ENCODE measurements around the gene RIC1.
"Not testable (repeated sequence)": the region's sequence is repeated elsewhere in the genome, so short reads cannot be mapped to it uniquely, and the experiment has no call there.

DNA sequence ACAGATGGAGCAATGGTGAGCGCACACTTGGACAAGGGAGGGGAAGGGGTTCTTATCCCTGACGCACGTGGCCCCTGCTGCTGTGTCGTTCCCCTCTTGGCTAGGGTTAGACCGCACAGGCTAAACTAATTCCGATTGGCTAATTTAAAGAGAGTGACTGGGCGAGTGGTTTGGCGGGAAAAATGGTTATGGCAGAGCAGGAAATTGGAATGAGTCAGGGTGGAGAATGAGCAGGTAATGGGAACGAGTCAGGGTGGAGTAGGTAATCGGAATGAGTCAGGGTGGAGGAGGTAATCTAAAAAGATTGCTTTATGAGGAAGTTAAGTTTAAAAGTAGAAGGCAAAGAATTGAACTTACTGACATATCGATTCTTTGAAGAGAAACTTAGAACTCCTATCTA lies 46.1 kb downstream of the RIC1 start:
- TF ChIP-seq POLR2A (IDR thresholded peaks at IDR 0.05) = not testable (repeated sequence)
- TF ChIP-seq, protein P1, sequence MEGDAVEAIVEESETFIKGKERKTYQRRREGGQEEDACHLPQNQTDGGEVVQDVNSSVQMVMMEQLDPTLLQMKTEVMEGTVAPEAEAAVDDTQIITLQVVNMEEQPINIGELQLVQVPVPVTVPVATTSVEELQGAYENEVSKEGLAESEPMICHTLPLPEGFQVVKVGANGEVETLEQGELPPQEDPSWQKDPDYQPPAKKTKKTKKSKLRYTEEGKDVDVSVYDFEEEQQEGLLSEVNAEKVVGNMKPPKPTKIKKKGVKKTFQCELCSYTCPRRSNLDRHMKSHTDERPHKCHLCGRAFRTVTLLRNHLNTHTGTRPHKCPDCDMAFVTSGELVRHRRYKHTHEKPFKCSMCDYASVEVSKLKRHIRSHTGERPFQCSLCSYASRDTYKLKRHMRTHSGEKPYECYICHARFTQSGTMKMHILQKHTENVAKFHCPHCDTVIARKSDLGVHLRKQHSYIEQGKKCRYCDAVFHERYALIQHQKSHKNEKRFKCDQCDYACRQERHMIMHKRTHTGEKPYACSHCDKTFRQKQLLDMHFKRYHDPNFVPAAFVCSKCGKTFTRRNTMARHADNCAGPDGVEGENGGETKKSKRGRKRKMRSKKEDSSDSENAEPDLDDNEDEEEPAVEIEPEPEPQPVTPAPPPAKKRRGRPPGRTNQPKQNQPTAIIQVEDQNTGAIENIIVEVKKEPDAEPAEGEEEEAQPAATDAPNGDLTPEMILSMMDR (IDR thresholded peaks at IDR 0.05) = not testable (repeated sequence)

All from adrenal gland (tissue), 5 donors.